GM21529 (cell line): Measurements from ENCODE around the gene ZBTB4.

ENCODE experiments used
- ATAC-seq: cut with Tn5 transposase; IDR thresholded peaks from one replicate; pipeline ENCODE4 v1.9.1; 2021; ENCODE audit not compliant: unreplicated experiment

The ZBTB4 gene

GRCh38 chr17:7479213-7480088, at the start of gene ZBTB4:
Gene ZBTB4, minus strand, starts transcription at chr17:7479631. Its CDS starts 12,830 bp downstream, at chr17:7466801.
- ATAC-seq, result no peak

- ATAC-seq, result no peak
Observed at GRCh38 chr17:7528842-7529241, 49.4 kb upstream of the ZBTB4 start.

- ATAC-seq, result no peak
Observed at GRCh38 chr17:7523033-7523432, 43.6 kb upstream of the ZBTB4 start.

GRCh38 chr17:7515911-7516610, 36.6 kb upstream of the ZBTB4 start:
- ATAC-seq, result no peak

- no peak for ATAC-seq
Observed at GRCh38 chr17:7513850-7514419, 34.5 kb upstream of the ZBTB4 start.

- no peak for ATAC-seq
Observed at GRCh38 chr17:7512824-7513540, 33.6 kb upstream of the ZBTB4 start.

- ATAC-seq, result no peak
Observed at GRCh38 chr17:7512105-7512504, 32.7 kb upstream of the ZBTB4 start.

- no peak for ATAC-seq
Observed at GRCh38 chr17:7511108-7511507, 31.7 kb upstream of the ZBTB4 start.

- no peak for ATAC-seq
Observed at GRCh38 chr17:7509937-7510336, 30.5 kb upstream of the ZBTB4 start.

- ATAC-seq, result no peak
Observed at GRCh38 chr17:7508846-7509245, 29.4 kb upstream of the ZBTB4 start.

- no peak for ATAC-seq
Observed at GRCh38 chr17:7508145-7508544, 28.7 kb upstream of the ZBTB4 start.

- ATAC-seq, result no peak
Observed at GRCh38 chr17:7503521-7503920, 24.1 kb upstream of the ZBTB4 start.

- ATAC-seq, result no peak
Observed at GRCh38 chr17:7502987-7503386, 23.6 kb upstream of the ZBTB4 start.

- no peak for ATAC-seq
Observed at GRCh38 chr17:7502171-7502847, 22.9 kb upstream of the ZBTB4 start.

- ATAC-seq, result no peak
Observed at GRCh38 chr17:7501729-7502128, 22.3 kb upstream of the ZBTB4 start.

GRCh38 chr17:7499161-7499560, 19.7 kb upstream of the ZBTB4 start:
- ATAC-seq, result no peak

GRCh38 chr17:7497636-7498035, 18.2 kb upstream of the ZBTB4 start:
- no peak for ATAC-seq

GRCh38 chr17:7497228-7497627, 17.8 kb upstream of the ZBTB4 start:
- ATAC-seq, result no peak

GRCh38 chr17:7496470-7497183, 17.2 kb upstream of the ZBTB4 start:
- ATAC-seq, result no peak

GRCh38 chr17:7495906-7496434, 16.5 kb upstream of the ZBTB4 start:
- ATAC-seq, result no peak
